GM19099 (cell line): ENCODE data around the gene LMO3.

Experiments used
- POLR2A ChIP-seq: IDR thresholded peaks from 3 replicates; pipeline ENCODE4 v1.6.1; 2011; ENCODE audit warnings: low read depth; ENCODE audit not compliant: insufficient read length; ENCODE audit errors: extremely low read depth

Gene LMO3

DNA sequence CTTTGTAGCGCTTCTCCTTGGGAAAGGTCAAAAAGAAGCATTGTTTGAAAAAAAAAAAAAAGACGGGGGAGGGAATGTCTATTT is at the start of gene LMO3:
Gene LMO3, minus strand, starts transcription at position 46 of the 84 bp plus-strand sequence. CDS start 5,302 bp downstream, outside the sequence.
- TF ChIP-seq POLR2A, result no peak

DNA sequence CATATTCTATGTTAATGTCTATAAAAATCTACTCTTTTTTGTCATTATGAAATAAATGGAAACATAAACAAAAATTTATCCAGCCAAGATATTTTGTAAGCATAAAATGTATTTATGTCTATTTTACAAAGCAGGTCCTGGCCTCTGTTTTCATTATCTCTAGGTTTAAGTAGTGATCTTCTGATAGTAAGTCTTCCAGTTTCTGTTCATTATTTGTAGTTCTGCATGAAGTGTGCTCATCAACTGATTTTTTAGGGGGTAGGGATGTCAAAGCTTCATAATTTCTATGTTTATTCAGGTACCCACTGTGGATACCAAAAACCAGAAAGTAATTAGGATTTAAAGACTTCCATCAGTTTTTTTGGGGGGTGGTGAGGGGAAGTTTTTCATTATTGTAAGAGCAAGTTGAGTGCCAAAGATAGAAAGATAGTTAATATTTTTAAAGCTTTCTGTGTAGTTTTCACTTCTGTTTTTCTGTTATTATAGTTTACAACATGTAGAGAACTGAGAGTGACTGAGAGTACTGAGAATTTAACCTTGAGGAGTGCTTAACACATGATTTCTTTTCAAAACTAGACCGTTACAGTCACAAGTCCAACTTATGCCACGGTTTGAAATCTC is 30.6 kb upstream of the LMO3 start:
- no peak for TF ChIP-seq POLR2A

DNA sequence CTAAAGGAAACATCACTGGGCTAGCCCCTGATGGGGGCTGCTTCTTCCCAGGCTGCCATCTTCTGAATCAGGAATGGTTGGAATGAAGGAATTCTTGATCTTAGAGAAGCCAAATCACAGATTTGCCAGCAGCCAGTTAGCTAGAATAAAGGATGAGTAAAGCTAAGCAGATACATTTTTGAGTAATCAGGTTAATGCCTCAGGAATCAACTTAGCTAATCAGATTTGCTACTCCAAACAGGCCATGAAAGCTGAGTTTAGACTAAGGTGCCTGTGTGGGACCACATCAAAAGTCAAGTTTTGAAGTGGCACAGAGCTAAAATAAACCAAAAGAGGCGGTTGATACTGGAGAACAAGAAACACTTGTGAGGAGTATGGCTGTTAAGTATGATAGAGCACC is 28.8 kb upstream of the LMO3 start:
- no peak for TF ChIP-seq POLR2A

DNA sequence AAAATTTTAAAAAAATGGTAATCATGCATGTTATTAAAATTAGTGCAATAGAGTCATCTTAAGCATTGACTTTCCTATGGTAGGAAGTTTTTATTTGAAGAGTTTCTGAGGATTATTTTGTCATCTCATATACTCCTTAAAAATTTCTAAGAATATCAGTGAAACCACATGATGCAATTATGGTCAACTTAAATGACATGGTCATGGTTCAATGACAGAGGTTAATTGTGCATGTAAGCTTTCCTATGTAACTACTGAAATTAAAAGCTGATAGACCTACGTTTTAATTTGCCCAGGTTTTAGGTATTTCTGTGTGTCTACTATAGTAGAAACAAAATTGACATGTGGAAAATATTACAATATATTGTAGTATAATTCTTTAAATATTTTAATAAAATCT is 21.0 kb upstream of the LMO3 start:
- TF ChIP-seq POLR2A, result no peak

DNA sequence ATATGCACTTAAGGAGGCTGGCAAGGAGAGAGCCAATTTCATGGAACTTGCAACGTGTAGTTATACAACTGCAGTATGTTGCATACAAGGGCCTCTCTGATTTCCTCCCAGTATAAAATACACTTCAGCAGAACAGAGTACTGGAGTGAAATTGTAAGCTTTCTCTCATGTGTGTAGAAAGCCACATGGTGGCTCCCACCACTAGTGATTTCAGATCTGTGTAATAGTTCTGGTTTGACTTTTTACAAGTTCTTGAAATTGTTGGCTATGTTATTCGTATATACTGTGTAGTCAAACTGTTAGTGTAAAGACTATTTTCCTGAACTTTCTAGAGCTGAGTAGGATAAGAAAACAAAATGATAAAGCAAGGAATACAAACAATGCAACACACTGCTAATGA is 16.4 kb upstream of the LMO3 start:
- TF ChIP-seq POLR2A, result no peak

DNA sequence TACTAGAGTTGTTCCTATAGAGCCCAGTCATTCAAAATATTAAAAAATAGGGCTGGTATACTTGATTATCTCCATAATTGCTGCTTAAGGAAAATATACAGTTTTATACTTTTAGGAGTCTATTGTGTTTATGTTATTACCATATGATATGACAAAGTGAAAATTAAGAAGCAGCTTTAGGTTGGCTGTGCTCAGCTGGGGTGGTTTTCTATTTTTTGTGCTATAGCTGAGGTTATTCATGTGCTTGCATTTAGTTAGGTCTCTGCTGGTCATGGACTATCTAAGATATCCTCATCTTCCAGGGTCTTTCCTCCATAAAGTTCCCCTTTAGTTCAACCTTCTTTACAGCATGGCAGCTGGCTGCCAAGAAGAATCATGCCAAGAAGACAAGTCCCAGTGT is 13.6 kb upstream of the LMO3 start:
- no peak for TF ChIP-seq POLR2A

DNA sequence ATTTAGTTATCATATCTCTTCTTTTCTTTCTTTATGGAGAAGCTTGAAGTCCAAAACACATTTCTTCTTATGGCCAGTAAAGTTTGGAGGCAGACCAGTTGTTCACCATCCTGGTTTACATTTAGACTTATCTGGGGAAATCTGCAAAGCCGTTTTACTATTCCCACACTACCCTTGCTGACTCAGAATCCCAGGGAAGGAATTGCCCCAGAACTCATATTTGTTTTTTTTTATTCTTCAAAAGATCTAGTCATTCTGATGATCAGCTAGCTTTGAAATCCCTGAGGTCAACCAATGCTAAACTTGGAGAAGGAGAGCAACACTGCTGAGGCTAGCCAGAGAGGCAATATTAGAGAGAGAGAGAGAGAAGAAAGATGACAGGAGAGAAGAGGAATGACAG is 12.3 kb upstream of the LMO3 start:
- TF ChIP-seq POLR2A, result no peak

DNA sequence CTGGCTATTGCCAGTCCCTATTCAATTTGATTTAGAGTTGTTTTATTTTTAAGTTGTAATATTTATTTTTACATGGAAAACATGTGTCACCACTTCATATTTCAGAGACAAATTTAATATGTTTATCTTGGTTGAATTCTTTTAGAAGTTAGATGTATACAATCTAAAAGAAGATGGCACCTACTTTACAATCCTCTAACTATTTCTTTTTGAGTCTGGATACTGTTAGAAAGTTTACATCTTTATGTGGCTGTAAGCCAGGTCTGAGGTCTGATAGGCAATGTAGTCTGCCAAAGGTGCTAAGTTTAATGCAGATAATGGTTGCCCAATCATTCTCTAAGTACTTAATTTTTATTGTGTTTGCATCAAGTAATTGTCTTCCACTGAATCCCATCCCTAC is 7.2 kb upstream of the LMO3 start:
- TF ChIP-seq POLR2A, result no peak

DNA sequence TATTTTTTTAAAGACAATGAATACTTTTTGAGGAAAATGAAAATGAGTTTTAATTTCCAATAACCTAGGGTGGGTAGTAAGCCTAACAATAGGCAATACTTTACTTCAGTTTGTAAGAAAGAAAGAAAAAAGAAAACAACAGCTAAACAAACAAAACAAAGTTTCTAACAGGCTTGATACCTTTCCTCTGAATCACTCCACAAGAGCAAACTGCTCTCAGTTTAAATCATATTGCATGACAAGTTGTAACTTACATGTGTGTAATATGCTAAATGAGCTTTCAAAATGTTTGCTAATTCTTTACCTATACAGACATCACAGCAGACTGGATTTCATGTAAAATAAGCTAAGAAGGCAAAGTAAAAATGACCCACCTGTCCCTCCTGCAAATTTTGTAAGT is 6.7 kb upstream of the LMO3 start:
- no peak for TF ChIP-seq POLR2A

DNA sequence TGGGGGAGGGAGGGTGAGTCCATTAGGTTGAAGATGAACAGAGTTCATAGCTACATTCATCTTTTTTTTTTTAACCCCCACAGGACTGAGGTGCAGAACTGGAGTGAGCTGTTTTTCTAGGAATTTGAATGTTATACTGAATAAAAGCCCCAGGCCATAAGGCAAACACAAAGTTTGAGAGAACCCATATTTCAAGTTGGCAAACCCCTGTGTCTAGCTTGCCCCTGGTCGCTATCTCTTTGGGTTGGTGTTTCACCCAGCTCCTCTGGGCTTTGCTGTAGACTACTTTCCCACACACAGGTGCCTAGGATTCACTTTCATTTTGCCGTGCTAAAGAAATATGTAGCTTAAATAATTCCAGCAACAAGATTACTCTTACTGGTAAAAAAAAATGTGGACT is 5.2 kb upstream of the LMO3 start:
- TF ChIP-seq POLR2A, result no peak

DNA sequence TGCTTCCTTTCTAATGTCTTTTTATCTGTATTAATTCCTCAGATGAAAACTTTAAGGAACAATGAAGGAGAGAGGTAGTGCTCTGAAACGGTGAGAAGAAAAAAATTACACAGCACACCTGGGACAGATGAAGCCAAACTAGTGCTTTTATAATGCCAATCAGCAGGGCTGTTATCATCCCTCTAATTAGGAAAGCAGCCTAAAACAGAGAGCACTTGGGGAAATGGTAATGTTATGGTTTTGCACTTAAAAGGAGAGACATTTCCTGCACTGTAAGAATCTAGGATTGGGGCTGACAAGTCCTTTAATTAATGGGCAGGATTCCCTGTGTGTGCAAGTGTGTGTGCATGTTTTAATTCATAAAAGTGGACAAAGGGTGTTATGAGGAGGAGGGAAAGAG is 4.8 kb upstream of the LMO3 start:
- no peak for TF ChIP-seq POLR2A

DNA sequence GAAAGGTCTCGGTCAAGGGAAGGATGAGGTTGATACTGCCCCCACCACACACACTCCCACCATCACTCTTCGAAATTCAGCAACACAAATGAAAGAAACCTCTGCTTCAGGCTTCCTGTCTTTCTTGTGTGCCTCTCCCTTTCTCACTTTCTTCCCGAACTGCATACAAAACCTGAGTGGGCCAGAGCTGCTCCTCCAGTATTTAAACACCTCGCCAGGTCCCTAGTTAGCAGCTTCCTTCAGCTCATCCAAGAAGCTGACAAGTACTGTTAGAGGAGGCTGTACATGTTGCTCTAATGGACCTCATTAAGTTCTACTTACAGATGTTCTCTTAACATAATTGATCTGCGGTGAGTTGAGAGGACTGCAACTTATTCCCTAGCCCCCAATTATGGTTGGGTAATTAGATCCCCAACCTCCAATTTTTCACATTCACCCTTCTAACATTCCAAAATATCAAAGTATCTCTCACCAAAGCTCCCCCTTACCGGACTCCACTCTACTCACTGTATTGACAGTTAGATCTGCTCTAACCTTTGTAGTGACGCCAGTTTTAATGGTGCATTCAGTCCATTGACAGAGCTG is 4.1 kb upstream of the LMO3 start:
- TF ChIP-seq POLR2A, result no peak

DNA sequence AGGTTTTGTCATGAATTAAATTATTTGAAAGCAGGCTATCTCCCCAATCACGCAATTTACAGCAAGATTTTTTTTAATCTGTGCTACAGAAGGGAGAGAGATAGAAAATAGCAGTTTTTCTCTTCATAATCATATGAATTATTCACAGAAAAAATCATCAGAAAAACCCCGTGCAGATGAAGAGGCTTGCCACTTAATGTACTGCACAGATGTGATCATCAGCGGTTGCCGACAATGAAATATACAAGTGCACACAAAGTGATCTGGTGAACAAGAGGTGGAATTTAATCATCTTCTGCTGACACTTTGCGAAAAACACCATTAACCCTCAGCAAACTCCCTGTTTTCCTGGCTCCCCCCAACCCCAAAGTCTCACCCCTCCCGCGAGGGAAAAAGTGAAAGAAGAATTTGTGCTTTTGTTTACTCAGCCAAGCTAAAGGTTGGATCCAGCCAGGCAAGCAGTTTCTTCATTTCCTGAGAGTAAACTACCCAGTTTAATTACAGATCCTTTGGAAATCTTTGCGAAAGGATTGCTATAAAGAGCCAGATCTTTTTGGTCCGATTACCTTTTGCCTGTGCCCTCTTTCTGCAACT is 3.1 kb upstream of the LMO3 start:
- no peak for TF ChIP-seq POLR2A

DNA sequence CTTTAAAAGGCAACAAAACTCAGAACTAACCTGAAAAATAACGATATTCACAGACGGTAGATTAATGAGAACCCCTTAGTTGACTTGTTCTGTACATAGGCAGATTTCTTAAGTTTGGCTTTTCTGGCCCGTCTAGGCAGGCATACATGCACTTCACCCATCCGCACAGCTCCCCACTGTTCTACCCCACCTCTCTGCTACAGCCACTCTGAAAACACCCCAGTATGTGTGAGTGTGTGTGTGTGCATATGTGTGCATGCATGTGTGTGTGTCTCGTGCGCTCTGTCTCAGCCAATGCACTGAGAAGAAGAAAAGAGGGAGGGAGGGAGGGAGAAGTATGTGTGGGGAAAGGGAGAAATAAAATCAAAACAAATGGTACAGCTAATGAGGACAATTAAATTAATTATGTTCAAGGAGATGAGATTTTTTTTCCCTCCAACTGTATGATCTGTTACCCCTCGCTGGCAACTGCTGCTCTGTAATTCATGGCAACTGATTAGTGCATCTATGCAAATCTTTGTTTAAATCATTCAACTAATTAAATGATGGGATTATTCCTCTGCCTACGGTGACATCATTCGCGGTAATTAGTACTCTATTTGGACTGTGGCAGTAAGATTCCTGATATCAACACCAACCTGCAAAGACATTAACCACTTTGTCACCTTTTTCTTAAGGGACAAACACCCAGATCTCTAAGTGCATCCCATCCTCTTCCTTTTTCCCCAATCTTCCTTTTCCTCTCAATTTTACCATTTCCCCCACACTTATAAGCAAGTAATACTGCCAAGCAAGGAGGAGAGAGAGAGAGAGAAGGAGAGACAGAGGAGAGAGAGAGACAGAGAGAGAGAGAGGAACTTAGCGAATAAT is 2.2 kb upstream of the LMO3 start:
- TF ChIP-seq POLR2A, result no peak

DNA sequence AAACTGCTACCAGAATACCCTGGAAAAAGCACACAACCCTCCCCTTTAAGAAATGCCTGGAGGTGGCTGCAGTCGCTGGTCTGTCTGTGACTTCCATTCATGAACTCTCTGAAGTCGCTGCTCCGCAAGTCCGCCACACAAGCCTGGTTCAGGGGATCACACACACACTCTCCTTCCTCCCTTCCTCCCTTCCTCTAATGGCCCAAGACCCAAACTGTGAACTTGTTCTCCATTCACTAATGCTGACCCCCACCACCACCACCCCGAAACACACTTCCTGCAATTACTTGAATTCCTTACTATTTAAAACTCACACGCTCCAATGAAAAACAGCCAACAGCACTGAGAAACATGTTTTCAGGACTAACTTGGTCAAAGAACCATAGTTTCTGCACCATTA is 1.0 kb upstream of the LMO3 start:
- TF ChIP-seq POLR2A, result no peak

DNA sequence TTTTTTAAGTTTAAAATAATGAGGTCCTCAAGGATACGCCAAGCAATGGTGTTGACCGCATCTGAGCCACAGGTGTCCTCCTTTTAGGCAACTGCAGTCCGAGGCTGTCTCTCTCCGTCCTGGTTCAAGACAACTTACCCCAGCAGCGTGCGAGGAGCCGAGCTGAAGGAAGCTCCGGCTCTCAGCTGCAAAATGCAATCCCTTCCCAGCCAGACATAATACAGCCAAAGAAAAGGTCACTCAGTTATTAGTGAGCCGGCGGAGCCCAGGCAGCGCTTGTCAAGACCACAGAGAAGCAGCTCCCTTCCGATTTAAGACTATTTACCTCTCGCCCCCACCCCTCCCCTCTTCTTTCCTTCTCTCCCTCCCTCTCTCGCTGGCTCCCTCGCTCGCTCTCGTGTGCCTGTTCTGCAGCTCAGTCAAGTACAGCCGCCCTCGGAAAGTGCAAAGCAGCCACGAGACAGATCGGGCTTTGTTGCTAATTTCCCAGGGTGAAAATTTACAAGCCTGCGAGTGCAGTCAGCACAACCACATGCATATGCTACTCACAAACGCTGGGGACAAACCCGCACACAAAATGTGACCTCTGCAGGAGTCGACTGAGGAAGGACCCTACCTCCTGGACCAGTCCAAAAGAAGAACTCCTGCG is 363 bp upstream of the LMO3 start:
- no peak for TF ChIP-seq POLR2A
